Medulla oblongata (tissue), 1 donor: ENCODE data around the gene NPY4R.
"Not testable (repeated sequence)": the region's sequence is repeated elsewhere in the genome, so short reads cannot be mapped to it uniquely, and the experiment has no call there.

Source experiments
- DNase-seq: peaks from one replicate; pipeline ENCODE4 v3.0.0-alpha.2; 2015; ENCODE audit errors: extremely low spot score

NPY4R gene

DNA sequence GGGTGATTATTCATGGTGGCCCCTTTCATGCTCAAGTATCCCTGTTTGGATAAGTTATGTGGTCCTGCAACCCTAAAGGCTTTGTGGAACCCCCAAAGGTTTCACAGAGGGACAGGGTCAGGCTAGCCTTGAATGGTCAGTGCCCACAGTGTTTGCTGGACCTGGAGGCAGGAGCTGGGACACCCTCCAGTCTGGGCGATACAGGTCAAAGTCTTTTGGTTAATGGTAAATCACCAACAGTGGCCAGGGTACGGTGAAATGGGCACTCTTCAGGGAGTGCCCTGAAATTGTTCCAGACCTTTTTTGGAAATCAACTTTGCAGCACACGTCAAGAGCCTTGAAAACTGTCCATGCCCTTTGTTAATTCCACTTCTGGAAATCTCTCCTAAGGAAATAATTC, 8.7 kb downstream of the NPY4R start:
- not testable (repeated sequence) for DNase-seq

DNA sequence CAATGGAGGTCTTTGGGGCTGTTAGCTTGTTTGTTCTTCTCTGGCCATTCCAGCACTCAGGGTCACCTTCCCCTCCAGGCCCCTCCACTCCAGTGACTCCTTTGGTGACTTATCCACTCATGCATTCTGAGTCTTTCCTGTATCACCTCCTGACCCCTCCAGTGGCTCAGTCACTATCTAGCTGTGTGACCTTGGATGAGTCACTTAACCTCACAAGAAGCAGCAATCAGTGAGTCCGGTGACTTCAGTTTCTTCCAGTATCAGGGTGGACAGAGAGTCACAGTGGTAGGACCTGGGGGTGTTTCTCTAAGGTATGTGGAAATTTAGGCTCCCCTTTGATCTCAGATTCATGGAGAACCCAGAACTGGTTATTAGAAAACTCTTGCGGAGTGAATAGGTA, 9.8 kb downstream of the NPY4R start:
- DNase-seq: not testable (repeated sequence)

DNA sequence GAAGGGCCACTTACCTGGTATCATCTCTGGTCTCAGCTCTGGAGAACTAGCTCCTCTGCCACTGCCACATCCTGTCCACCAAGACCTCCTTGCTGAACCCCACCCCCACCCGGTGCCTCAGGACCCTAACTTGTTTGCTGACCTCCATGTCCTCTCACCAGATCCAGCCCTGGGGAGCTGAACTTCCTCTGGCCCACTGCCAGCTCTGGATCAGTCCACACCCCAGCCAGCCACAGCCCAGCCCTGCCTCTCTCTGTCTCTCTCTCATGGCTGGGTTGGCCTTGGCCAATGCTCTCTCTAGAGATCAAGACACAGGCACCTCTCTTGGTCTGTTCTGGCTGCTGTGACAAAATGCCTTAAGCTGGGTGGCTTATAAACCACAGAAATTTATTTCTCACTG, 14.4 kb downstream of the NPY4R start:
- not testable (repeated sequence) for DNase-seq

DNA sequence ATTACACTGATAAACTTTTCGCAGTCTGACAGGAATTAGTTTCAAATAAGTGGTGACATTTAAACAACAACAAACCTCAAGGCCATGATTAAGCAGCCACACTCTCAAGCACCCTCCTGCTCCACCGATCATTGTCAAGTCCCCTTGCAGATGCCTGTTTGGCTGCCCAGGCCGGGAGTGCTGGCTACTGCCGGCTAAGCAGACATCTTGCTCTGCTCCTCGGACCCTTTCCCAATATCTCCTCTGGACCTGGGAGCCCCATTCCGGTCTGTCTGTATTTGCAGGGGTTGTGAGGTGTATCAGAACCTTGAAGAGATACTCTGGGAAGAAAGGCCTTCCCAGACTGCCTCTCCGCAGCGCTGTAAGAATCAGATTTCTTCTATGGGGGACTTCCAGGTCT, 14.9 kb downstream of the NPY4R start:
- DNase-seq: not testable (repeated sequence)

DNA sequence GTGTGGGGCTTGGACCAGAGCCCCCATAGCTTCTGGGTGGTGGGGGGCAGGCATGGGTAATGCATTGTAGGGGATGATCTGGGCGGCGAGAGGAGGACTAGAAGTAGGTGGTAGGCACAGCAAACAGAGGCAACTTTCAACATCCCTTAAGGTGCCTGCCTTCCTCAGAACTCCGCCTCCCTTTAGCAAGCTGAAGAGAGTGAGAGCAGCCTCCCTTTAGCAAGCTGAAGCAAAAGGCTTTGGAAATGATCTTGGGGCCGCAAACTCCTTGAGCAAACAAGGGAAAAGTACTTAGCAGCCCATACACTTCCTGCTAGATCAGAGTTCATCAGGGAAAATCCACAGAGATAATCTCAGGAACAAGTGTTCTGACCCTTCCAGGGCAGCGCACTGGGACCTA, 18.3 kb downstream of the NPY4R start:
- DNase-seq: not testable (repeated sequence)

DNA sequence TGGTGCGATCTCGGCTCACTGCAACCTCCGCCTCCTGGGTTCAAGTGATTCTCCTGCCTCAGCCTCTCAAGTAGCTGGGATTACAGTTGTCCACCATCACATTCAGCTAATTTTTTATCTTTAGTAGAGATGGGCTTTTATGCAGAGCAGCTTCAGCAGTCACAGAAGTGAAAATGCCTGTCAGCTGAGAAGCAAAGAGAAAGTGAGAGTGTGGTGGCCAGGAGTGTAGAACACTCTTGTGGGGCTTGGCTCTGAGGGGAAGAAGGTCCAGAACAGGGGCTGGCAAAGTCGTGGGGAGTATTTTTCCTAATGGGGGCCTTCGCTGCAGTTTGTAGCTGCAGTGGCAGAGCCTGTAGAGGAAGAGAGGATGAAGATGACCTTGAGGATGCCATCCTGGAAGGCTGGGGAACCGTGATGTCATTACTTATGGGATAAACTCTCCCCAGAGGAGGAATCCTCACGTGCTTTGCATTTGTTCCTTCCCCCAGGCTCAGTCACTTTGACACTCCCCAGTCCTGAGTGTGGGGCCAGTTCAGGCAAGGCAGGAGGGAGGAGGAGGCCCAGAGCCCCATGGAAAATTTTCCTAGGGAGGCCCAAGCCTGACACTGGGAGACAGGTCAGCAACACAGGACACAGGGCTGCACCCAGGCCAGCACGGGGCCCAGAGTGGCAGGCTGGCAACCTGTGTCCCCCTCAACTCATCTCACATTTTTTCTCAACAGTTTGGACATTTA, 20.2 kb downstream of the NPY4R start:
- not testable (repeated sequence) for DNase-seq

DNA sequence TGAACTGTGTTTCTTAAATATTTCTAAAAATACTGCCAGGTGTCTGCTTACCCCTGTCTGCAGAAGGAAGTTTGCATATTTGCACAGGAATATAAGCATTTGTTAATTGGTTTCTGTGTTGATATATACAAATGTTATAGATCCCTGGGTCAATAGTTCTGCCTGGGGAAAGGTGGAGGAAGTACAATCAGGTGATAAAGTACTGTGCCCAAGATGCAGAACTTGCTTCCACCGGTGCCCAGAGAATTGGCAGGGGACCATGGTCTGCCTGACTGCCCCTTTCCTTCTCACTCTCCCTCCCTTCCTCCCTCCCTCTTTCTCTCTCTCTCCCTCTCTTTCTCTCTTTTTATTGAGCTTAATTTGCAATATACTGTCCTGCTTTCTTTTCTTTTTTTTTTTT, 22.3 kb downstream of the NPY4R start:
- DNase-seq: not testable (repeated sequence)

DNA sequence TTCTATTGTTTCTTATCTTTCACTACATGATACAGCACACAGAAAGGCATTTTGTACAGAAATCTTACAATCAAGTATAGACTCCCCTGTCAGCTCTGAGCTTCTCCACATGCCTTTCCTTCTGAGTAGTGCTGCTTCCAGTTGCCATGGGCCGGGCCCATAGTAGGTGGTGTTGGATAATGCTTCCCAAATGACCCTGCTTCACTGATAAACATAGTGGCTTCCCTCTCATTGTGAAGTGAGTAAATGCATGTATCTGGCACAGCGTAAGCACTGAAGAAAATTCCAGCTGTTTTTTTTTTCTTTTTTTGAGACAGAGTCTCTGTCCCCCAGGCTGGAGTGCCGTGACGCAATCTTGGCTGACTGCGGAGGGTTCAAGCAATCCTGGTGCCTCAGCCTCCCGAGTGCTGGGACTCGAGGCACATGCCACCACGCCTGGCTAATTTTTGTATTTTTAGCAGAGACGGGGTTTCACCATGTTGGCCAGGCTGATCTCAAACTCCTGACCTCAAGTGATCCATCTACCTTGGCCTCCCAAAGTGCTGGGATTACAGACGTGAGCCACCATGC, 23.0 kb downstream of the NPY4R start:
- DNase-seq: not testable (repeated sequence)

DNA sequence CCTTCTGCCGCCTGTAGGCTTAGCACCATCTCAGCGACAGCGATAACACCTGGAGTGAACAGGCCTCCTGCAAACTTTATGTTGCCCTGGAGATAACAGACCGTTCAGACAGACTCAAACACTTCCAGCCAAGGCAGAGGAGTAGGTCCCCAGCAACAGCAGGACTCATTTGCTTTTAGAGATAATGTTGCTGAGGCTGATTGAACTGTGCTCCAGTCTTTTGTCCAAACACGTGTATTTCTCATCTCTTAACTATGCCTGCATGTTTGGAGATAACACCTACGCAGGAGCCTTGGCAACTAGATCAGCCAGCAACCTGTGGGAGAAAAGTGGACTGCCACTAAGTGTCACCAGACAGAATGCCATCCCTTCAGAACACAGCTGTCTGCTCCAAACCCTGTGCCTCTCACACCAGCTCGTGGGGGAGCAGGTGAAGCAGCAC, 23.9 kb downstream of the NPY4R start:
- not testable (repeated sequence) for DNase-seq

DNA sequence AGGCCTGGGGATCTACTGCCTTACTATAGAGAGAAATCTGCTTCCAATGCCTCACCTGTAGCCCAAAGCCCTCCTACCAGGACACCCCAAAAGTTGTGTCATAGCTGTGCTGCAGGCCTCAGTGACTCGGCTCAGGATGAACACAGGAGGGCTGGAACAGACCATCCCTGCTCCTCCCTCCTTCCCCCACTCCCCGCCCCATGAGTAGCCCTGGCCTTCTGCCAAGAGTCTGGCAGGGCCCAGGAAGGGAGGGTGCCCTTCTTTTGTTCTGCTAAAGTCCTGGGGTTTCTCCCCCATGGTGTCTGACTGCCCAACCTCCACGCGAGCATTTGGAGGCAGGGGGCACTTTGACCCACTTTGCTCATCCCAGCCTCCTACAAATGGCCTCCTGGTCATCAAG, 24.8 kb downstream of the NPY4R start:
- not testable (repeated sequence) for DNase-seq

DNA sequence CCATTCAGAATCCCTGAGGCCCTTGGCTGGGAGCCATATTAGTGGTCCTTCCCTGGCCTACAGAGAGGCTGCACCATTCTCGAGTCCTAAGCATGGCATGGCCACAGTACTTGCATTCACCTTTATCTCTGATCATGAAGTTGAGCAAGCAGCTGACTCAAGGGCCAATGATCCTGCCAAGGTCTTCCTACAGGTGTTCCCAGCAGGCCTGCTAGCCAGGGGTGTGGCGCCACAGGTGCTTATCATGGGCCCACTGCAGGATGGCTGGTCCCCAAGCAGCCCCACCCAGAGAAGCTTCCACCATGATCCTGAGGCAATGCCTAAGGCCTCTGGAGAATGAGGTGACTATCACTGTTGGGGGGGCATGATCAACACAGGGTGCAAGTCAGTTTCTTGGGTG, 42.2 kb downstream of the NPY4R start:
- DNase-seq: not testable (repeated sequence)

DNA sequence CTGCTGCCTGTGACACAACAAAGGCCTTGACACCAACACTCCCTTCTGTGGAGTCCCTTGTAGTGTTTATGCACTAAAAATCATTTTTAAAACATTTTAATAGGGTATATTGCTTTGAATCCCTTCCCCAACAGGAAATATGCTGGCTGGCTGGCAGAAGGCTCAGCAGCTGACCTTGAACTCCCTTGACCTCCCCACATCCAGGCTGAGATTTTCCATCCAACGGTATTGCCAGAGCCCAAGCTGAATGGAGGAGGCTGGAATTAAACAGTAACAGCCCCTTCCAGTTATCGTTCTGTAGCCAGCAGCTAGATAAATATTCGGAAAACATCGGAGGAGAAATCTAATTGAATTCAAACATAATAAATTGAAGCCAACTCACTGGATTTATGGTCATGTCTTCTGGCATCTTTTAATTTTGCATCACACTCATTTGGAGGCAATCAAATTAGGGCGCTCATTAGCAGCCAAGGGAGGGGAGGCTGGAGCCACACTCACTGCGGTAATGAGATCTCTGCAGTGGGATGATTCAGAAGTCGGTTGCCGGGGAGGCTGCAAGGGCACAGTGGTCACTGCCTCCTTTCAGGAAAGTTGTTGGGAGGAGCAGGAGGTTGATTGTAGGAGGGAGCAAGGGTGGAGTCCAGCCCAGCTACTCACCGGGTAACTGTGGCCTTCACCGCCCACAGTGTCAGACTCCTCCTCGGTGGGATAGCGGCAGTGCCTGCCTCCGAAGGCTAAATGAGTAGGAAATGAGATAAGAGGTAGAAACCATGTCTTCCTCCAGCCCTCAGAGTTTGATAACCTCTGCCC, 46.0 kb downstream of the NPY4R start:
- DNase-seq: not testable (repeated sequence)

DNA sequence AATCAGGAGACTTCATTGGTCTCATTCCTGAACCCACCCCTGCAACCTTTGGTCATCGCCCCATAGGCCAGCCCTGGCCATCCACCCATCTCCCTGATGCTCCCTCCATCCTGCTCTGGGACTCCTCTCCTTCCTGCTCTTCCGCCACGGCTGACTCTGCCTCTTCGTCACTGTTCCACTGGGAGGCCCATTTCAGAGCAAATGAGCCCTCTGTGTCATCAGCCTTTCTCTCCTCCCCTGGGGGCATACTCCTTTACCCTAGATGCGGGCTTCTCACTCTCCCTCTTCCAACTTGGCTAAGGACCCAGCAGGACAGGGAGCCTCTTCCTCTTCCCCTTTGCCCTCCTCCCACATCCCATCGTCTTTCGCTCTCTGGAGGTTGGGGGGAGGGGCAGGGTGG, 47.5 kb downstream of the NPY4R start:
- DNase-seq: not testable (repeated sequence)

DNA sequence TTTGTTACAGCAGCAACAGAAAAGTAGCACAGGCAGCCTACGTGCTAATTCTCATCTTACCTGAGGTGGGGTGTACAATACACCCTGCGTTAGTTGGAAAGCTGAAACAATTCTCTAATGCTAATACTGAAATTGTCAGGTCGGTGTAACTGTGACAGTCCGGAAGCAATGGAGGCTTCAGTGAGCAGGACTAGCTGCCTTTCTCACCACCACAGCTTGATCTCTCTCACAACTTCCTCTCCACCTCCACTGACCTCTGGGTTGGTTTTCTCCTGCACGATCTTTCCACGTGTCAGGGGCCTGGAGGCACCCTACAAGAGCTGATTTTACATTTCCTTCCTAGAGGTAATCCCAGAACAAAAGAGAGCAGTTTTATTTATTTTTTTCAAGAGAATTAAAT, 50.5 kb downstream of the NPY4R start:
- not testable (repeated sequence) for DNase-seq

DNA sequence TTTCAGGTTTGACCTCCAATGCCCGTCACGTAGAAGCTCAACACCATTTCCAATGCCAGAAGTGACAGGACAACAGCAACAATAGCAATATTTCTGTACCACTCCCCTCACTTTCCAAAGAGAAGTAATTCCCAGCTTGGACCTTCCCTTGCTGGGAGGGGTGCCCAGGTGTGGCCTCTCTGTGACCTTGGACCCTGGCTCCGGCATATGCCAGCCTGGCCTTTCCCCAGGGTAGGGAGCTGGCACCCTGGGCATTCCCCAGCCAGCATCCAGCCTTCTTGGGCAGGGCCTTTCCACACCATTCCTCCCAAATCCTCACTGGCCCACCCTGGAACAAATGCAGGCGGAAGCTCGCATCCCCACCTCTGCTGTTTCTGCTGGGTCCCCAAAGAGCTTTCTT, 53.1 kb downstream of the NPY4R start:
- not testable (repeated sequence) for DNase-seq

DNA sequence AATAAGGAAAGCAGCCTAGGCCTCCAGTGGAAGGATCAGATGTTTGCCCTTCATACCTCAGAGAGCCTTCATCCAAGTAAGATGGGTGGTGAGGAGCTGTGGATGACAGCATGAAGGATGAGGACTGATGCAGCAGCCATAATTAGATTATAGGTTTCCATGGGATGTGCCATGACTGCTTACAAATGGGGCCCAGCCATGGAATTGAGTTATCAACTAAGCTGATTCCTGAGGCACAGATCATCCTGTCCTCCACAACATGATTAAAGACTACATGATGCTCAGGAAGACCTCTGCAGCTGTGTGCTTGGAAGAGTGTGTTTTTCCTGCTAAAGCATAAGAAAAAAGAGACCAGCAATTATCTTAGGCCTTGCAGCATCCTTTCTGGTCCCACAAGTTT, 54.6 kb downstream of the NPY4R start:
- DNase-seq: not testable (repeated sequence)
